Keratinocyte (primary cell): Measurements from ENCODE around the gene YIPF7. TPM values are rescaled to one million over a fixed set of nuclear protein-coding genes. Genes with fewer than 3 reads are reported as not detected.

Source experiments
- DNase-seq: peaks from one replicate; pipeline ENCODE4 v3.0.0-alpha.2; 2011; ENCODE audit warnings: low read depth, missing footprints, low spot score
- FAIRE-seq: peaks from 2 replicates; lab custom pipeline; 2011; peaks lifted over from hg19 to GRCh38; lab: Jason Lieb, UNC
- H2AFZ ChIP-seq: 2 replicates; pipeline ENCODE4 v1.6.0; 2012; ENCODE audit warnings: low read length, control low read depth, inconsistent platforms; ENCODE audit not compliant: control insufficient read depth
- H3K27ac ChIP-seq: 2 replicates; pipeline ENCODE4 v1.5.1; 2011; ENCODE audit warnings: low read length; ENCODE audit not compliant: control insufficient read depth, insufficient read depth
- H3K27me3 ChIP-seq: 3 replicates; pipeline ENCODE4 v1.6.0; 2011; ENCODE audit warnings: low read length; ENCODE audit not compliant: control insufficient read depth, insufficient read depth; ENCODE audit errors: extremely low read depth
- H3K36me3 ChIP-seq, 2 experiments: 2 replicates in 1 of 2; 3 replicates in 1 of 2; pipeline ENCODE4 v1.5.1; 2011; ENCODE audit warnings: low read length in 2 of 2, mild to moderate bottlenecking in 1 of 2; ENCODE audit not compliant: control insufficient read depth in 2 of 2, insufficient read depth in 2 of 2; ENCODE audit errors: extremely low read depth in 1 of 2
- H3K4me1 ChIP-seq: 3 replicates; pipeline ENCODE4 v1.5.1; 2011; ENCODE audit warnings: low read length; ENCODE audit not compliant: control insufficient read depth, insufficient read depth; ENCODE audit errors: extremely low read depth
- H3K4me2 ChIP-seq: 3 replicates; pipeline ENCODE4 v1.6.0; 2011; ENCODE audit warnings: low read depth, low read length; ENCODE audit not compliant: control insufficient read depth, insufficient read depth; ENCODE audit errors: extremely low read depth
- H3K4me3 ChIP-seq, 3 experiments: fragments of 200-600 bp in 1 of 3; sonication (generic) in 1 of 3; 2 replicates in 2 of 3; 3 replicates in 1 of 3; pipeline ENCODE4 v1.5.1; 2011 to 2016; ENCODE audit warnings: low read length in 3 of 3, mild to moderate bottlenecking in 3 of 3, control low read depth in 2 of 3, inconsistent platforms in 1 of 3, low read depth in 1 of 3, mixed read lengths in 1 of 3, mixed run types in 1 of 3, moderate library complexity in 1 of 3; ENCODE audit not compliant: control insufficient read depth in 2 of 3, insufficient read depth in 2 of 3; ENCODE audit errors: extremely low read depth in 1 of 3
- H3K79me2 ChIP-seq: 2 replicates; pipeline ENCODE4 v1.6.0; 2012; ENCODE audit warnings: low read length; ENCODE audit not compliant: control insufficient read depth, insufficient read depth
- H3K9ac ChIP-seq: 3 replicates; pipeline ENCODE4 v1.6.0; 2011; ENCODE audit warnings: low read length; ENCODE audit not compliant: control insufficient read depth, insufficient read depth; ENCODE audit errors: extremely low read depth
- H3K9me1 ChIP-seq: 3 replicates; pipeline ENCODE4 v1.6.0; 2011; ENCODE audit warnings: low read length; ENCODE audit not compliant: control insufficient read depth, insufficient read depth; ENCODE audit errors: extremely low read depth
- H3K9me3 ChIP-seq: 2 replicates; pipeline ENCODE4 v1.5.1; 2012; ENCODE audit warnings: low read depth, low read length; ENCODE audit not compliant: control insufficient read depth
- H4K20me1 ChIP-seq: 3 replicates; pipeline ENCODE4 v1.6.0; 2011; ENCODE audit warnings: low read length; ENCODE audit not compliant: control insufficient read depth, insufficient read depth; ENCODE audit errors: extremely low read depth
- EZH2 ChIP-seq: IDR thresholded peaks from one replicate; pipeline ENCODE4 v1.6.1; 2012; ENCODE audit warnings: inconsistent platforms, mild to moderate bottlenecking, low read length, moderate library complexity
- dilution Hi-C: fragments of 300-500 bp; cut with MboI; formaldehyde crosslinking; loops from one replicate; pipeline ENCODE4 v1.7.0; 2020; ENCODE audit warnings: low sequenced_read_pairs; ENCODE audit not compliant: extremely low pct_ligation_motif_present
- polyA plus RNA-seq, 5 experiments: library from polyadenylated mRNA; depleted of rRNA in 3 of 5; stranded (reverse) in 3 of 5; stranded (forward) in 1 of 5; unstranded in 1 of 5; fragments of >200 nt; gene quantifications; 1 replicate in 1 of 5; 2 replicates in 3 of 5; 3 replicates in 1 of 5; pipeline versions ENCODE4 v1.2.1 to v1.2.3, GENCODE V29; 2011 to 2012; ENCODE audit warnings: missing spikeins in 2 of 5, low read depth in 1 of 5, low replicate concordance in 1 of 5
- TF ChIP-seq, protein P1 (sequence below), 3 experiments: IDR thresholded peaks in 1 of 3; conservative IDR thresholded peaks in 1 of 3; optimal IDR thresholded peaks in 1 of 3; 2 replicates in 2 of 3; 3 replicates in 1 of 3; pipeline versions ENCODE3 to v1.5.1; 2011; ENCODE audit warnings: low read length in 3 of 3, mild to moderate bottlenecking in 3 of 3, moderate library complexity in 2 of 3, control low read depth in 1 of 3, inconsistent platforms in 1 of 3; ENCODE audit not compliant: insufficient read depth in 2 of 3; ENCODE audit errors: extremely low read depth in 1 of 3

YIPF7 gene
- polyA plus RNA-seq, 1 donor (not counting 4 experiments of a cell fraction or from before 2014, with no cell fraction given) = not detected

DNA sequence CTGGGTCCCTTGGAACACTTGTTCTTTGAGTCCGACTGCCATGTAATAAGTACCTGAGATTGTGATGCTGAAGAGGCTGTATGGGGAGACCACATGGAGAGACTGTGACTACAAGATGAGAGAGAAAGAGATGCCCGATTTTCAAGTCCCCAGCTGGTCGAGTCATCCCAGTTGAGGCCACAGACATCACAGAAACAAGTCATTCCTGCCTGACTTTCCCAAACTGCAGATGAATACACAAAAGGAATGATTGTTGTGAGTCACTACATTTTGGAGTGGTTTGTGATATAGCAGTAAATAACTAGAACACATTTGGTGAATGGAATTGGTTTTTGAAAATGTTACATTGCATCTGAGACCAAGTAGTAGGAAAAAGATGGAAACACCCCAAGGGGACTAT lies 9.0 kb upstream of the YIPF7 start:
- no peaks in the 10 kb centered on the region for H3K9me3 ChIP-seq
- no peaks in the 10 kb centered on the region for H3K9me1 ChIP-seq
- dilution Hi-C loops = no loop called here

DNA sequence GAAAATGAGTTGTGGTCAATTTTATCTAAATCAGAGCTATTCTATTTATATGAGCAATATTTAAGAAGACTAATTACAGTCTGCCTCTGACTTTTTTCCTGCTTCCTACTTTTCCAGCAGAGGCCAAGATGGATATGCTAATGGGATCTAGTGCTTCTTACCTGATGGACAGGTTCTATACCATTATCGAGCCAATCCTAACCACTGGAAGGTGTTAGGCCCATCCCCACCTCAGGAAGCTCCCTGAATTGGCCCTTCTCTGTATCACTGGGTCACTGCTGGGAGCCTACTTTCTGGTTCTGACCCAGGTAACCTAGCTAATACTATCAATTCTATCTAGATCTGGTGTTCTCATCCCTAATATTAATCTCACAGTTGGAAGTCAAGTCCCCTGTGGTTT lies 577 bp upstream of the YIPF7 start:
- H3K27ac ChIP-seq = no peak overlapping the region
- no peak for FAIRE-seq

More for the DNA sequence above, 9.0 kb upstream of the YIPF7 start:
- Histone ChIP-seq H3K27ac (no peak overlapping the region), H4K20me1 (no peaks in the 10 kb centered on the region), H3K4me1 (no peaks in the 10 kb centered on the region), H3K27me3 (no peaks in the 10 kb centered on the region), H3K4me2 (no peak overlapping the region), H3K79me2 (no peaks in the 10 kb centered on the region), H3K9ac (no peak overlapping the region), H3K4me3 (no peak overlapping the region), H3K36me3 (no peaks in the 10 kb centered on the region), H2AFZ (no peak overlapping the region)
- FAIRE-seq (no peak), DNase-seq (no peak)
- TF ChIP-seq, protein P1, sequence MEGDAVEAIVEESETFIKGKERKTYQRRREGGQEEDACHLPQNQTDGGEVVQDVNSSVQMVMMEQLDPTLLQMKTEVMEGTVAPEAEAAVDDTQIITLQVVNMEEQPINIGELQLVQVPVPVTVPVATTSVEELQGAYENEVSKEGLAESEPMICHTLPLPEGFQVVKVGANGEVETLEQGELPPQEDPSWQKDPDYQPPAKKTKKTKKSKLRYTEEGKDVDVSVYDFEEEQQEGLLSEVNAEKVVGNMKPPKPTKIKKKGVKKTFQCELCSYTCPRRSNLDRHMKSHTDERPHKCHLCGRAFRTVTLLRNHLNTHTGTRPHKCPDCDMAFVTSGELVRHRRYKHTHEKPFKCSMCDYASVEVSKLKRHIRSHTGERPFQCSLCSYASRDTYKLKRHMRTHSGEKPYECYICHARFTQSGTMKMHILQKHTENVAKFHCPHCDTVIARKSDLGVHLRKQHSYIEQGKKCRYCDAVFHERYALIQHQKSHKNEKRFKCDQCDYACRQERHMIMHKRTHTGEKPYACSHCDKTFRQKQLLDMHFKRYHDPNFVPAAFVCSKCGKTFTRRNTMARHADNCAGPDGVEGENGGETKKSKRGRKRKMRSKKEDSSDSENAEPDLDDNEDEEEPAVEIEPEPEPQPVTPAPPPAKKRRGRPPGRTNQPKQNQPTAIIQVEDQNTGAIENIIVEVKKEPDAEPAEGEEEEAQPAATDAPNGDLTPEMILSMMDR (optimal IDR thresholded peaks at IDR 0.05 in 1 of 3, IDR thresholded peaks at IDR 0.05 in 1 of 3, conservative IDR thresholded peaks at IDR 0.05 in 1 of 3; ENCODE audit: extremely low read depth in 1 of 3, insufficient read depth in 2 of 3, low read length in 3 of 3) = no peak

More for the DNA sequence above, 577 bp upstream of the YIPF7 start:
- Histone ChIP-seq H3K36me3 (no peaks in the 10 kb centered on the region), H3K4me2 (no peak overlapping the region), H3K79me2 (no peaks in the 10 kb centered on the region), H3K27me3 (no peaks in the 10 kb centered on the region), H4K20me1 (no peaks in the 10 kb centered on the region), H3K4me3 (no peak overlapping the region), H3K9me1 (no peaks in the 10 kb centered on the region), H3K9ac (no peak overlapping the region), H3K4me1 (no peaks in the 10 kb centered on the region), H3K9me3 (no peaks in the 10 kb centered on the region), H2AFZ (no peak overlapping the region)
- dilution Hi-C loops = no loop called here
- no peak for TF ChIP-seq EZH2
- TF ChIP-seq, protein P1 (optimal IDR thresholded peaks at IDR 0.05 in 1 of 3, IDR thresholded peaks at IDR 0.05 in 1 of 3, conservative IDR thresholded peaks at IDR 0.05 in 1 of 3; ENCODE audit: extremely low read depth in 1 of 3, insufficient read depth in 2 of 3, low read length in 3 of 3) = no peak
- no peak for DNase-seq
